Neural cell (in vitro differentiated cells): ENCODE measurements around the gene IRX4. TPM values are rescaled to one million over a fixed set of nuclear protein-coding genes. Genes with fewer than 3 reads are reported as not detected.

ENCODE experiments used
- H2AFZ ChIP-seq: fragments of 200-600, 300-800 bp; sonication (generic), shearing (Covaris generic); 2 replicates; pipeline ENCODE4 v1.6.0; 2014; ENCODE audit warnings: low read depth, mild to moderate bottlenecking, antibody characterized with exemption, low read length, moderate library complexity
- H3F3A ChIP-seq: fragments of 200-600 bp; shearing (Covaris generic); 2 replicates; pipeline ENCODE4 v1.6.1; 2016; ENCODE audit warnings: mild to moderate bottlenecking, moderate library complexity, mixed read lengths, antibody characterized with exemption, low read length; ENCODE audit not compliant: insufficient read depth, poor library complexity, severe bottlenecking
- H3K27ac ChIP-seq: fragments of 200-600, 300-800 bp; sonication (generic), shearing (Covaris generic); 2 replicates; pipeline ENCODE4 v1.5.1; 2014; ENCODE audit warnings: mild to moderate bottlenecking, low read length, moderate library complexity
- H3K27me3 ChIP-seq: fragments of 300-800, 200-600 bp; sonication (generic), shearing (Covaris generic); 2 replicates; pipeline ENCODE4 v1.6.0; 2014; ENCODE audit warnings: mild to moderate bottlenecking, low read depth, low read length, moderate library complexity; ENCODE audit not compliant: insufficient read depth
- H3K36me3 ChIP-seq: fragments of 300-800, 200-600 bp; sonication (generic), shearing (Covaris generic); 2 replicates; pipeline ENCODE4 v1.5.1; 2014; ENCODE audit warnings: mild to moderate bottlenecking, antibody characterized with exemption, low read length, moderate library complexity; ENCODE audit not compliant: insufficient read depth
- H3K4me2 ChIP-seq: fragments of 300-800, 200-600 bp; sonication (generic), shearing (Covaris generic); 2 replicates; pipeline ENCODE4 v1.6.0; 2014; ENCODE audit warnings: mild to moderate bottlenecking, low read length
- H3K4me3 ChIP-seq: fragments of 300-800, 200-600 bp; sonication (generic), shearing (Covaris generic); 2 replicates; pipeline ENCODE4 v1.5.1; 2014; ENCODE audit warnings: mild to moderate bottlenecking, low read length, moderate library complexity
- H3K79me2 ChIP-seq: fragments of 200-600 bp; shearing (Covaris generic); replicated peaks from 2 replicates; pipeline ENCODE4 v1.6.0; 2014; ENCODE audit warnings: mild to moderate bottlenecking, low read length, moderate library complexity; ENCODE audit not compliant: insufficient read depth
- H3K9ac ChIP-seq: fragments of 300-800, 200-600 bp; sonication (generic), shearing (Covaris generic); 2 replicates; pipeline ENCODE4 v1.6.1; 2016; ENCODE audit warnings: mild to moderate bottlenecking, low read length, mixed read lengths
- H3K9me2 ChIP-seq: fragments of 200-600 bp; shearing (Covaris generic); 2 replicates; pipeline ENCODE4 v1.6.1; 2016; ENCODE audit warnings: mild to moderate bottlenecking, low read length, mixed read lengths; ENCODE audit not compliant: insufficient read depth
- H3K9me3 ChIP-seq: fragments of 200-600, 300-800 bp; sonication (generic), shearing (Covaris generic); 2 replicates; pipeline ENCODE4 v1.6.1; 2016; ENCODE audit warnings: mild to moderate bottlenecking, mixed run types, low read length, moderate library complexity, mixed read lengths
- H4K20me1 ChIP-seq: fragments of 200-600 bp; shearing (Covaris generic); 2 replicates; pipeline ENCODE4 v1.6.1; 2016; ENCODE audit warnings: mild to moderate bottlenecking, mixed run types; ENCODE audit not compliant: insufficient read depth
- CTCF ChIP-seq: fragments of 450-650 bp; IDR thresholded peaks from 2 replicates; pipeline ENCODE4 v1.5.1; 2014; ENCODE audit warnings: antibody characterized with exemption, mild to moderate bottlenecking, moderate library complexity; ENCODE audit not compliant: poor library complexity, severe bottlenecking
- EP300 ChIP-seq: fragments of 450-650 bp; conservative IDR thresholded peaks from 2 replicates; pipeline ENCODE4 v1.6.1; 2014; ENCODE audit warnings: antibody characterized with exemption, mild to moderate bottlenecking, moderate library complexity; ENCODE audit not compliant: poor library complexity, severe bottlenecking
- EZH2 ChIP-seq: fragments of 200-600, 300-800 bp; shearing (Covaris generic), sonication (generic); IDR thresholded peaks from 2 replicates; pipeline ENCODE4 v1.6.1; 2014; ENCODE audit warnings: antibody characterized with exemption, low read length, borderline replicate concordance, mild to moderate bottlenecking; ENCODE audit not compliant: insufficient read depth, poor library complexity, severe bottlenecking
- MXI1 ChIP-seq: fragments of 450-650 bp; conservative IDR thresholded peaks from 2 replicates; pipeline ENCODE4 v1.6.1; 2014; ENCODE audit warnings: antibody characterized with exemption, mild to moderate bottlenecking; ENCODE audit not compliant: poor library complexity, severe bottlenecking
- POLR2AphosphoS5 ChIP-seq: IDR thresholded peaks from 2 replicates; pipeline ENCODE4 v1.6.1; 2012
- RAD21 ChIP-seq: fragments of 450-650 bp; conservative IDR thresholded peaks from 2 replicates; pipeline ENCODE4 v1.6.1; 2014; ENCODE audit warnings: antibody characterized with exemption, mild to moderate bottlenecking, moderate library complexity
- SMC3 ChIP-seq: fragments of 450-650 bp; conservative IDR thresholded peaks from 2 replicates; pipeline ENCODE4 v1.6.1; 2014; ENCODE audit warnings: antibody characterized with exemption, mild to moderate bottlenecking, moderate library complexity; ENCODE audit not compliant: poor library complexity
- TAF1 ChIP-seq: IDR thresholded peaks from 2 replicates; pipeline ENCODE4 v1.6.1; 2012; ENCODE audit warnings: low read depth
- polyA plus RNA-seq: library from polyadenylated mRNA; depleted of rRNA; stranded (reverse); fragments of >200 nt; gene quantifications from 2 replicates; pipeline ENCODE4 v1.2.3, GENCODE V29; 2014
- TF ChIP-seq, protein P1 (sequence below): IDR thresholded peaks from 2 replicates; pipeline ENCODE4 v1.6.1; 2012; ENCODE audit warnings: borderline replicate concordance

IRX4 gene
- polyA plus RNA-seq, 1 donor from 2014 or later = not detected

DNA sequence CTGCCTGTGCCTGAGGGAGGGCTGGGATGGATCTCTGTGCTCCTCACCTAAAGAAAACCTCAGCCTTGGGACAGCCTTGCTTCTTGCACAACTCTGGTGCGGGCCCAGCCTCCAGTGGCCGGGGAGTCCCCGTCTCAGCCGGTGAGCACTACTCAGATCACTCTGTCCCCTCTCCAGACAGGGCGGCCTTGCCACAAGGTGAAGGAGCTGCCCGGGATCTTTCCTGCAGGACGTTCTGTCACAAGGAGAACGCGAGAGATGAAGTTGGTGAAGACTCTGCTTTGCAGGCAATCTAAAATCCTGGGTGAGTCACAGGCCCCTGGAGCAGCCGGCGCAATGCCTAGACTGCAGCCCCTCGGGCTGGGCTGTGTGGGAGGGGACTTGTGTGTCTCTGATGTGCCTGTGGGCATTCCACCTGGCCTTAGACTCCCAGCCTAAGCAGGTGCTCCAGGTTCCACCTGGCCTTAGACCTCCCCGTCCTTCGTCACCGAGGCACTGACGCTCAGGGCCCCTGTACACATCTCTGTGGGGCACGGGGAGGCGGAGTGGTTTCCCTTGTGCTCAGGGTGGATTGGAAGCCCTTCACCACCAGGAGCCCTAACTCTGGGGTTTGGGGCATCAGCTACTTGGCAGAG lies 15.2 kb upstream of the IRX4 start:
- no peaks in the 10 kb centered on the region for H4K20me1 ChIP-seq
- TF ChIP-seq RAD21 = no peak
- no peak for TF ChIP-seq EP300
- H3K4me2 ChIP-seq = no peak overlapping the region
- no peak overlapping the region for H2AFZ ChIP-seq
- H3K9me2 ChIP-seq = no peaks in the 10 kb centered on the region
- H3K79me2 ChIP-seq = no peaks in the 10 kb centered on the region
- no peaks in the 10 kb centered on the region for H3K36me3 ChIP-seq
- H3K9me3 ChIP-seq = no peaks in the 10 kb centered on the region
- H3F3A ChIP-seq = no peaks in the 10 kb centered on the region
- no peak overlapping the region for H3K4me3 ChIP-seq
- no peaks in the 10 kb centered on the region for H3K27me3 ChIP-seq
- H3K9ac ChIP-seq = no peak overlapping the region
- H3K27ac ChIP-seq = no peak overlapping the region

DNA sequence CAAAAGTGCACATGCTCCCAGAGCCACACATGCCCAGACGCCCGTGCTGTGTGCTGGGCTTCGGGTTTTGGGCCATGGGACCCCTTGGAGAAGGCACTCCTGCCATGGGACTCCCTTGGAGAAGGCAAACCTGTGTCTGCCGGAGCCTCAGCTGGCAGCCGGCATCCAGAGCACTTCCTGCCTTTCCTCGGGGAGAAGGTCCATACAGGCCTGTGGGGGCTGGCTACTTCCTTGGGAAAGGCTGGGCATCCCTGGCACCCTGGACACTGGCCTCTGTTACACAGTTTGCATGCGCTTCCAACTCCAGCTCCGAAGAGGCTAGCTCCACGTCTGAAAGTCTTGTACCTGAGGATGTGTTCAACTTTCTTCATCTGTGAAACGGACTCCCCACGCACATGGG lies 14.7 kb upstream of the IRX4 start:
- Histone ChIP-seq H3K27ac (no peak overlapping the region), H4K20me1 (no peaks in the 10 kb centered on the region), H3K9me3 (no peaks in the 10 kb centered on the region), H3K9me2 (no peaks in the 10 kb centered on the region), H3K27me3 (no peaks in the 10 kb centered on the region), H3K9ac (no peak overlapping the region), H3K79me2 (no peaks in the 10 kb centered on the region), H3K4me3 (no peak overlapping the region), H3K36me3 (no peaks in the 10 kb centered on the region), H2AFZ (no peak overlapping the region), H3K4me2 (no peak overlapping the region), H3F3A (no peaks in the 10 kb centered on the region)
- TF ChIP-seq RAD21 = no peak
- no peak for TF ChIP-seq SMC3
- TF ChIP-seq, protein P1, sequence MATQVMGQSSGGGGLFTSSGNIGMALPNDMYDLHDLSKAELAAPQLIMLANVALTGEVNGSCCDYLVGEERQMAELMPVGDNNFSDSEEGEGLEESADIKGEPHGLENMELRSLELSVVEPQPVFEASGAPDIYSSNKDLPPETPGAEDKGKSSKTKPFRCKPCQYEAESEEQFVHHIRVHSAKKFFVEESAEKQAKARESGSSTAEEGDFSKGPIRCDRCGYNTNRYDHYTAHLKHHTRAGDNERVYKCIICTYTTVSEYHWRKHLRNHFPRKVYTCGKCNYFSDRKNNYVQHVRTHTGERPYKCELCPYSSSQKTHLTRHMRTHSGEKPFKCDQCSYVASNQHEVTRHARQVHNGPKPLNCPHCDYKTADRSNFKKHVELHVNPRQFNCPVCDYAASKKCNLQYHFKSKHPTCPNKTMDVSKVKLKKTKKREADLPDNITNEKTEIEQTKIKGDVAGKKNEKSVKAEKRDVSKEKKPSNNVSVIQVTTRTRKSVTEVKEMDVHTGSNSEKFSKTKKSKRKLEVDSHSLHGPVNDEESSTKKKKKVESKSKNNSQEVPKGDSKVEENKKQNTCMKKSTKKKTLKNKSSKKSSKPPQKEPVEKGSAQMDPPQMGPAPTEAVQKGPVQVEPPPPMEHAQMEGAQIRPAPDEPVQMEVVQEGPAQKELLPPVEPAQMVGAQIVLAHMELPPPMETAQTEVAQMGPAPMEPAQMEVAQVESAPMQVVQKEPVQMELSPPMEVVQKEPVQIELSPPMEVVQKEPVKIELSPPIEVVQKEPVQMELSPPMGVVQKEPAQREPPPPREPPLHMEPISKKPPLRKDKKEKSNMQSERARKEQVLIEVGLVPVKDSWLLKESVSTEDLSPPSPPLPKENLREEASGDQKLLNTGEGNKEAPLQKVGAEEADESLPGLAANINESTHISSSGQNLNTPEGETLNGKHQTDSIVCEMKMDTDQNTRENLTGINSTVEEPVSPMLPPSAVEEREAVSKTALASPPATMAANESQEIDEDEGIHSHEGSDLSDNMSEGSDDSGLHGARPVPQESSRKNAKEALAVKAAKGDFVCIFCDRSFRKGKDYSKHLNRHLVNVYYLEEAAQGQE = no peak
- TF ChIP-seq TAF1 = no peak
- no peak for TF ChIP-seq EP300
- no peak for TF ChIP-seq MXI1
- no peak for TF ChIP-seq CTCF
- no peak for TF ChIP-seq EZH2
- no peak for TF ChIP-seq POLR2AphosphoS5
